Stimulated activated CD8-positive, alpha-beta memory T cell treated with anti-CD3 and anti-CD28 coated beads, Interleukin-2, amount 100 ng/mL, for 48 hours (primary cell): ENCODE data around the gene FMN2.

Source experiments
- DNase-seq, 2 donors: peaks; one replicate each; pipeline ENCODE4 v3.0.0-alpha.2; 2020; ENCODE audit warnings: low read depth in 2 of 2

The FMN2 gene

DNA sequence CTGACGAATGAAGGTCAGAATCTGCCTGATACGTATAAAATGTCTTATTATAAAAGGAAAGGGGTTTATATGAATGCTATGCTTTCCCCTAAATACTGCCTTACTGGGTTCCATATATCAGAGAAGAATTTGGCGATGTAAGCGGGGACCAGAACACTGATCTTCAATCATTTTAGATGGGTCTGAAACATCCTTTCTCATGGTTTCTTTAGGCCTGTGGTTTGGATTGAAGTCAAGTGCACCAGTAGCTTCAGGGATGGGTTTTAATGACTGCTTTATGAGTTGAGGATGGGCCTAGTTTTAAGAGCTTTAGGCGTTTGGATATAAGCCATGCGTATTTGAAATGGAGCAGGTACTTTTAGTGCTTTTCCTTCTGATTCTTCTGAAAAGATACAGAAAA, 6.9 kb downstream of the FMN2 start:
- no peak for DNase-seq

DNA sequence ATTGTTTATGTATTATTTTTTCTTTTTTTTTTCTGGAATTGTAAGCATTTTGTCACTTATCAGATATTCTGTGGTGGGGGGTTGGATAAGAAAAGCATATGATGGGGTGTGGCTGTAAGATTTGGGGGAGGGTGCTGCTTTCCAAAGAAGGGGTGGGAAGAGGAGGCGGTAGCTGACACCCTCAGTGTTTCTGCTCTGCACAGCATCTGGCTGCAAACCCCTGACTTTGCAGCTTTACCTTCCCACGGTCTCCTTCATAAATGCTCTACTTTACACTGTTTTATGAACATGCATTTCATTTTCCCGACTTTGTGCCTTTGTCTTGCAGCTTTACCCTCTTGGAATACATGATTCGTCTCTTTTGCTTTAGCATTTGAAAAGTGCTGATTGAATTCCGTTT, 7.6 kb downstream of the FMN2 start:
- no peak for DNase-seq

DNA sequence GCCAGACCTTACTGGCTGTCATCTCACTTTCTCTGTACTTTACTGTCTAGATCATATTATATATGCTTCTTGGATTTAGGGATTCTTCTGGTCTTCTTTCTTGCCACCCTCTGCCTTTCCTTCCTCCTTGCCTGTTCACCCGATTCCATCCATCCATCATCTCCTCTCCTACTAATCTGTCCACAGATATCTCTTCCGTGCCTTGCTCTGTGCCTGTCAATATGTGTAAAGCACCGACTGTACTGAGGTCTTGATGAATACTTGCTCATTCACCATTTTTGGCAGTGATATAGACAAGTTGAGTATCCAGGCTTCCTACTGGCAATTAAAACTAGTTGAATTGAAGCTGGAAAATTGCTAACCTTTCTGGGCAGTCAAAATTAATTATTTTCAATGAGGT, 8.1 kb downstream of the FMN2 start:
- DNase-seq, result no peak

DNA sequence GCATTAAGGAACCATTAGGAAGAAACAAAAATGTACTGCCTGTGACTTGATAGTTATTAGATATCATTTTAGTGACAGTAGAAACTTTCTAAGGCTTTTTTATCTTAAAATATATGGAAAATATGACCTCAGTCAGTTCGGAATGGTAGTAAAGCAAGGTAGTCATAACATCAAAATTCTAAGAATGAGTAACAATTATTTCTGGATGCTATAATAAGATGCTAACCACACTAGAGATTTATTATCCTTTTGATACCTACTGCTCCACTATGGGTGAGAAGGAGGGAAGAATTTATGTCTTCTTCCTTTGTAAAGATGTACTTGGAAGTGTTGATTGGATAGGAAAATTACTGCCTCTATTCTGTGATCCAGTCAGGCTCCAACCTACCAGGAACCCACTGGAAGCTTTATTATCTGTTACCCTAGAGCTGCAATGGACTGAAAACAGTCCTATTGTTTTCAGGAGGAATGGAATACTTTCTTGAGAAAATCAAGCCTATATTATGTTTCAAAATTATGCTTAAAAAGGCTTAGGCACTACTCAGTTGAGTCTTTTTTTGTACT, 8.8 kb downstream of the FMN2 start:
- no peak for DNase-seq

DNA sequence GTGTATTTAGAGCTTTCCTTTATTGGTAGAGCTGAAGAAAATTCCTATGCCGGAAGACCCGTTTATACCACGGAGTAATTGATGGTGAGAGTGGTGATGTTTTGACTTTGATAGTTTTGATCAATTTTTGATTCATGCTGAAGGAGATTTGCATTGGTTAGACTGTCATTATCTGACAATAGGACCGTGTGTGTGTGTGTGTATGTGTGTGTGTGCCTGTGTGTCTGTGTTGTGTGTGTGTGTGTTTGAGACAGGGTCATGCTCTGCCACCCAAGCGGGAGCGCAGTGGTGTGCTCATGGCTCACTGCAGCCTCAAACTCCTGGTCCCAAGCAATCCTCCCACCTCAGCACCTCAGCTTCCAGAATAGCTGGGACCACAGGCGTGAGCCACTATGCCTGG, 9.6 kb downstream of the FMN2 start:
- no peak for DNase-seq

DNA sequence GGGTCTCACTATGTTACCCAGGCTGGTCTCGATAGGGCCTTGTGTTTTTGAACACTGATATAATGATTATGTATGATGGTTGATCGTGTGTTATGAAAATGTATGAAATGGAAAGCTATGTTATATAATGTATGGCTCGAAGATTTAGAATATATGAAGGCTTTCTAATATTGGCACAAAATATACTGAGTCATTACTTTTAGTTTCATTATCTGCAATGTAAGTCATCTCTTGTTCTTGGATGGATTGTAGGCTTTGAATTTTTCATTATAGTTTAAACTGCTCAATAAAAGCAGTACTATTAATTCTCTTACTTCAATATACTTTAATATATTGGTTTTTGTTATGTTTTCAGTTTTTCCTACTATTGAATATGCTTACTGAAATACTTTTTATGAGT, 10.1 kb downstream of the FMN2 start:
- DNase-seq, result no peak

DNA sequence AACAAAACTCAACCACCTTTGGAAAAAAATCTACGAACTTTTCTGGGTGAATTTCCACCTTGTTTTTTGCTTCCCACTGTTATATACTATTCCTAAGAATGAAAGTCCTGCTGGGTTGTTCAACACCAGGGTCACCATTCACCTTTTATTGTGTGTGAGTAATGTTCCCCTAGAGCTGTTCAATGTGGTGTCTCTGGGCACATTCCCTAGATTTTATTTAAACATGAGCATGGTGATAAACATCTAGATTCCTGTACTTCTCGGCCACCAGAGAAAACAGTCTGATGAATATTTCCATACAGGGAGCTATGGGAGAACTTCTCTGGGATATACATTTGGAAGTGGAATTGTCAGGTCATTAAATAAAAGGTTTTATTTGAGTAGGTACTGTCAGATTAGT, 13.0 kb downstream of the FMN2 start:
- DNase-seq, result no peak

DNA sequence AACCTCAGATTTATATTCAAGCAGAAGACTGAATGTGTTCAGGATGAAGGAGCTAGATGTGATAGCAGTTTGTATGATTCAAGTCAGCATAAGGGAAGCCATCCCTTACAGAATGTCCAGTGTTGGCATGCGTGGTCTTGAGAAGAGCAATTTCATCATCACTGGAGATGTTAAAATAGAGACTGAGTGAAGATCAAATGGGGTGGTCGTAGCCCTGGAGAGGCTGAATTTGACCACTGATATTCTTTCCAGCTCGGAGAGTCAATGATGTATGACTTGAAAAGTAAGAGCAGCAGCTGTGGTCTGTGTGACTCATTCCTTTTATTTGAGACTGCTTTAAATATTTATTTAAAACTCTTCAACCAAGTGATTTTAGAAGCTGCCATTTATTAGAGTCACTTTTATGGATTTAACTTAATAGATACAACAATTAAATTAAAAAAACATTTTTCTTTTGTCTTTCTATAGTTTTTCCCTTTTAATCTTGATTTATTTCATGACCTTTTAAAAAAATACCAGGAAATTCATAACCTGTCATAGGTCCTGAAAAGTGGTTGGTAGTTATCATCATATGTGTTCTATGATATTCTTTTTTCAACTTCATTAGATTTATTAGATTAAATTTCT, 15.5 kb downstream of the FMN2 start:
- no peak for DNase-seq

DNA sequence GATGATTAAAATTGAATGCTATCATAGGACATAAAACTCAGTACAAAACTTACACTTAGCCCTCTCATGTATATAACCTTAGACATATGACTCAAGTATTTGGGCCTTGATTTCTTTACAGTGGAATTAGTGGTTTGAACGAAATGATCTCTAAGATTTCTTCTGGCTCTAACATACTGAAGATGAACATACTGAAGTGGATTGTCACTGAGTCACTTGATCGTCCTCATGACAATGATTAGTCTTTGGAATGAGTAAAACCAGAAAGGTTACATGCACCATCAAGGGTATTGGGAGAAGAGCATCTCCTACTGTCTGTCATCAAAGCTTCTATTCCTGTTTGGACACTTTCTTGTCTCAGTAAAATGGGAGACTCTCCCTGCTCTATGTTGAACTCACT, 17.4 kb downstream of the FMN2 start:
- no peak for DNase-seq

DNA sequence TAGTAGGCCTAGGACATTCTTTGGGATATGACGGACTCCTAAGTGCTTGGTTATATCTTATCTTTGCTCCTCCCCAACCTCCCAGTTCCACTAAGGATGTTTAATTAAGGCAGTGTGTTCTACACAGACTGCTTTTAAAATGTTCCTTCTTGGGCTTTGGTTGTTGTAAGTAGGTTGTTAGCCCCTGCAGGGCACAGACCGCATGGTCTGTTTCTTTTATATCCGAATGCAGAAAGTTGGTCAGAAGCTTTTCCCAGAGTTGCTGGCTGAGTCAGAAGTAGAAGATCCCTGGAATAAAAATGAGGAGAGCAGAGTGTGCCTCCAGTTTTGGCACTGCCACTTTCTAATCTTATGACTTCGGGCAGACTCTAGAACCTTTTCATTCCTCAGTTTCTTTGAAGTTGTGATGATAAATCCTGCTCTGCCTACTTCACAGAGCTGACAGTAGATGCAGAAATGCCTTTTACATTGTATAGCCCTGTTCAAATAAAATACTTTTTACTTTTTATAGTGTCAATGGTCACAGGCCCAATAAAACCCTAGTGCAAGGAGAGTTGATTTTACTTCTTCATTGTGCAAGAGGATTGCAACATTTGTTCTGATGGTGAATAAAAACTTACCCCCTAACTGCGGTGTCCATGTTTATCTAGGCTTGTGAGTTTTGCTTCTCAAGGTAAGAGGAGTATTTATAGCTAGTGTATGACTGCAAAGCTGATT, 18.4 kb downstream of the FMN2 start:
- DNase-seq, result no peak

DNA sequence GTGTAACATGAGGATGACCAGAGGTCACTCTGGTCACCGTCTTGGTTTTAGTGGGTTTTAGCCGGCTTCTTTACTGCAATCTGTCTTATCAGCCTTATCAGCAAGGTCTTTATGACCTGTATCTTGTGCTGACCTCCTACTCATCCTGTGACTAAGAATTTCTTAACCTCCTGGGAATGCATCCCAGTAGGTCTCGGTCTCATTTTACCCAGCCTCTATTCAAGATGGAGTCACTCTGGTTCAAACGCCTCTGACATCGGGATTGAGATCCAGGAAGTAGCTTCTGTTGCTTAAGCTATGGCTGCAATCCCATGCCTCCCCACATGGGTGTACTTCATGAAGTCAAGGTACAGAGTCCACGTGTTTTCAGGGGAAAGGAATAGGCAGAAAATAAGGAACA, 19.9 kb downstream of the FMN2 start:
- DNase-seq, result no peak

DNA sequence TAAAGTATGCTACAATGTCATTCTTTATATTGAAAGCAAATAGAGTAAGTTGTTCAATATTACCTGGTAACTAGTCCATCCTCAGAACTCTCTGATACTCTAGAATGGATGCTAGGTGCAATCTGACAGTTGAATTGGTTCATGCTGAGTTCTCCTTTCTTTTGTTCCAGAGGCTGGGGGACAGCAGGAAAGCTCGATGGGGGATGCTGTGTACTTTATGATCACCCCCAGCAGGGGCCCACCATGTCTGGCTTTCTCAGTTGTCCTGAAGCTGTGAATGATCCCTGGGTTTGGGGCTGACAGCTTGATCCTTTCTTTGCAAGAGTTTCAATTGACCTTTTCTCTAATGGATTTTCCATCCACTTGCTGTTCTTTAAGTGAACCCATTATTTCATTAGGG, 22.5 kb downstream of the FMN2 start:
- no peak for DNase-seq

DNA sequence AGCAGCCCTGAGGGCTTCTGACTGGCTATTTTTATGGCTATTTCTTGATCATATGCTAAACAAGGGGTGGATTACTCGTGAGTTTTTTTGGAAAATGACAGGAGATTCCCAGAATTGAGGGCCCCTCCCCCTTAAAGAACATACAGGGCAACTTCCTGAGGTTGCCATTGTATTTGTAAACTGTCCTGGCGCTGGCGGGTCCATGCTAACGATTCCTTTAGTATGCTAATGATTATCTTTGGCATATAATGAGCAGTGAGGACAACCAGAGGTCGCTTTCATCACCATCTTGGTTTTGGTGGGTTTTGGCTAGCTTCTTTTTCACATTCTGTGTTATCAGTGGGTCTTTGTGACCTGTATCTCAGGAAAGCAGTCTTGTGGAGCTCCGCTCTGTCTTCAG, 24.1 kb downstream of the FMN2 start:
- DNase-seq, result no peak

DNA sequence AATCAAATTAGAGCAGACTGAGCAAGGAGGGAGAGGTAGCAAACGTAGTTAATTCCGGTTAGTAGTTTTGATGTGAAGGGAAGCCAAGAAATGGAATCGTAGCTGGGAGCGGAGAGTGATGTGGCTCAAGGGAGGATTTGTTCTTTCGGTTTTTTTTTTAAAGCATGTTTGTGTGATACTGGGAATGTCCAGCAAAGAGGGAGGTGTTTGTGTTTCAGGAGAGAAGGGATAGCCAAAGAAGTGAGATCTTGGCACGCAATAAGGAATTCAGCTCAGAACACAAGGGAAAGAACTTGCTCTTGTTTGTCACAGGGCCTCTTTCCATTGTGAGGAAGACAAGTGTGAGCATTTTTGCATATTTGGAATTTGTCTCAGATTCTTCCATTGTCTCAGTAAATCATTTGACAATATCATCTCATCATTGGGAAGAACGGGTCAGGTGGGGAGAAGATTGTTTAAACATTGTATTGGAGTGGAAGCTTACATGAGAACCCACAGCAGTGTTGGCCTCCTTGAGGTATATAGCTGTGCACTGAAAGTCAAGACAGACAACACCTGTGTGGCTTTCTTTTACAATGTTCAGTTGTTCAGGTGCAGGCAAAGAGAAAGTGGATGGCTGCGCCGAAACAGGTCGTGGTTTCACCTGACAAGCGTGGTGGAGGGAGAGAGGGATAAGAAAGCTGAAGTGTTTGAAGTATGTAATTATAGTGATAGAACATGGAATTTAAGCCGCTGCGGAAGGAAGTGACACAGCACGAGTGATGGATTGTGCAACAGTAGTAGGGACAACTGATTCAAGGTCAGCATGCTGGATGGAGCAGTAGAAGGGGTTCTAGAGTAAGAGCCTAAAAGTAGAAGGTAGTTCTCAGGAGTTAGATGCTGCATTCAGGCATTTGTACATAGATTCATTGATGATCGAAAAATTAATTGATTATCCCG, 25.4 kb downstream of the FMN2 start:
- DNase-seq, result no peak

DNA sequence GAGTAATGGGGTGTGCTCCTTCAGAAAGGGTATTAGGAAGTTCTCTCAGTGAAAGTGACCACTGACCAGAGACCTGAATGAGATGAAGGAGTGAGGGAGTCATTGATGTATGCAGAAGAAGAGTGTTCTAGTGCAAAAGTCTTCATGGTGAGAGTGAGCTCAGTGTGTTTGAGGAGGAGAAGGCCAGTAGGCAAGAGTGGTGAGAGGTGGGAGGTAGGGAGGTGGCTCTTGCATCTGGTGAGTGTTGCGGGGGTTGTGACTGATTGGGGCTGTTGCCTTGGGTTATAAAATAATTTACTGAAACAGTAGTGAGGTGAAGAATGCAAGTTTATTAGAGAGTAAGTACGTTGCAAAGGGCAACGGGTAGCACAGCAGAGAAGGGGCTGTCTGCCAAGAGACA, 26.2 kb downstream of the FMN2 start:
- no peak for DNase-seq

DNA sequence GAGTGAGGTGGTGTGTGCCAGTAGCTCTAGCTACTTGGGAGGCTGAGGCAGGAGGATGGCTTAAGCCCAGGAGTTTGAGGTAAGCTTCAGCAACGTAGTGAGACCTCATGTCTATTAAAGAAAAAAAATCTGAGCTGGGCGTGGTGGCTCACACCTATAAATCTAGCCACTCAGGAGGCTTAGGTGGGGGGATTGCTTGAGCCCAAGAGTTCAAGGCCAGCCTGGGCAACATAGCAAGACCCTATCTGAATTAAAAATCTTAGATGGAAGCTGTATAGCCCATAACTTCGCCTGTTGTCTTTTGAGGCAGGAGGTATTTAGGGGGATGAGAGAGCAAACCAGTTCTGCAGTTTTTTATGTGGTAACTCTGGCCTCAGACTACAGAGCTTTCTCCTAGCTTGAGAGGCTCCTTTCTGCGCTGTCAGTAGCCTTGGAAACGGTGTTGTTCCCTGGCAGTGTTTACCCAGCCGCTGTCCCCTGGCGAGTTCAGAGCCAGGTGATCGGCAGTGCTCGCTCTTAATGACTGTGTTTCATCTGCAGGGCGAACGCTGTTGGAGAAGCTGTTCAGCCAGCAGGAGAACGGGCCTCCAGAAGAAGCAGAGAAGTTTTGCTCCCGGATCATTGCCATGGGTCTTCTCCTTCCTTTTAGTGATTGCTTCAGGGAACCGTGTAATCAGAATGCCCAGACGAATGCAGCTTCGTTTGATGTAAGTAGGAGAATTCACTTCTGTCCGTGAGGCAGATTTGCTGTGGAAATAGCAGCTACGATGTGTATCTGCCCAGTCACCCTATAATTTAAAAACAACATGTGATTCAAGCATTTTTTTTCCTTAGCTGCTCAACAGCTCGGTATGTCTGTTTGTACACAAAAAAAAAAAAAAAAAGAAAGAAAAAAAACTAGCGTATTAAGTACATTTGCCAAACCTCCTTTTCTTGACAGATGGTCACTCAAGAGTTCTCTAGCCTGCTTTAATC, 31.2 kb downstream of the FMN2 start:
- no peak for DNase-seq

DNA sequence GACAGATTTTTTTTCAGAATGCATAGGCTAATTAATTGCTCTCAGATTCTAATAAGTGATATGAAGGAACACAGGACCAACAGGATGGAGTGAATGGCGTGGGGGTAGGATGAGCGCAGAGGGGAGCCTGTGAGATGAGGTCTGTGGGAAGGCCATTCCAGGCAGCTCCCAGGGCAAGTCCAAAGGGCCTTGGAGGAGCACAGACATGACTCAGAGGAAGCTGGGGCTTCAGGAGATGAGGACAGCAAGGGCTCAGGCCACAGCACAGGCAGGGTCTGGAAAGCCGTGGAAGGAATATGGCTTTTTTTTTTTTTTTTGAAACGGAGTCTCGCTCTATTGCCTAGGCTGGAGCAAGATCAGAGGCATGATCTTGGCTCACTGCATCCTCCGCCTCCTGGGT, 35.1 kb downstream of the FMN2 start:
- DNase-seq, result no peak

DNA sequence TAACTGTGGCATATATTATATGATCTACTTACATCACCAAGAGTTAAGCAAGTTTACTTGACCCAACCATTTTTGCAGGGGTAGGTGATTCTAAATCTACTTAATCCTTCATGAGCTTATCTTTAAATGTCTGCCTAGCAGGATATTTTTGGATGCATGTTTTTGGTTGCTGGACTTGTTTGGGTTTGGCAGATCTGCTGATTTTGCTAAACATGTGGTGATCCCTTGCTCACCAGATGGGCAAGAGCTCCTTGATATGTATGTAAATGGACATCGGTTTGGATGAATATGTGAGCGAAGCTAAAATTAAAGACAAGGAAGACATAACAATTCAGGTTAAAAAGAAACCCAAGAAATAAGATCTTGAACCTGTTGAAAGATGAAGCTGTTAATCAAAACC, 36.7 kb downstream of the FMN2 start:
- DNase-seq, result no peak

DNA sequence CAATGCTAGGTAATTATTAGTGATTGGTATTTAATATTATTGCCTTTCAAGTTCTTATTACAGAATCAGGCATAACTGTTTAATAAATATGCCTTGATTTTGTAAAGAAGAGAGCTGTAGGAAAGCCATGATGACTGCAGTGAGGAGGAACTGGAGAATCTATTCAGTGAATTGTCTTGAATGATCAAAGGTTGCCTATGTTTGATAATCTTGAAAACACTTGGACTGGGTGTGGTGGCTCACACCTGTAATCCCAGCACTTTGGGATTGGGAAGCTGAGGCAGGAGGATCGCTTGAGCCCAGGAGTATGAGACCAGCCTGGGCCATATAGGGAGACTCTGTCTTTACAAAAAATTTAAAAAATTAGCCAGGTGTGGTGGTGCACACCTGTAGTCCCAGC, 42.4 kb downstream of the FMN2 start:
- DNase-seq, result no peak

DNA sequence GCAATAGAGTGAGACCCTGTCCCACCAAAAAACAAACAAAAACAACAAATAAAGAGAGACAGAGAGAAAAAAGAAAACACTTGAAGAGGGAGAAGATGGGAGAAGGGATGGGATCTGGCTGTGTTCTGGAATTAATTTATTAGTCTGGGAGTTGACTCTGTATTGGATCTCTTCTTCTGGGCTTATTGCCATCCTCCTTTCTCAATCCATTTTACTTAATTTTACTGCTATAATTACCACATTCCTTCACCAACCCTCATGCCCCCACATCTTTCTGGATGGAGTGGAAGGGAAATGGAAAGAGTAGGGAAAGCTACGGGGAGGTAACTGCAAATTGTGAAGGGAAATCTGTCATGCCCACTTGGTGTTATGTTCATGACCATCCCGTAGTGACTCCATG, 42.9 kb downstream of the FMN2 start:
- DNase-seq, result no peak

DNA sequence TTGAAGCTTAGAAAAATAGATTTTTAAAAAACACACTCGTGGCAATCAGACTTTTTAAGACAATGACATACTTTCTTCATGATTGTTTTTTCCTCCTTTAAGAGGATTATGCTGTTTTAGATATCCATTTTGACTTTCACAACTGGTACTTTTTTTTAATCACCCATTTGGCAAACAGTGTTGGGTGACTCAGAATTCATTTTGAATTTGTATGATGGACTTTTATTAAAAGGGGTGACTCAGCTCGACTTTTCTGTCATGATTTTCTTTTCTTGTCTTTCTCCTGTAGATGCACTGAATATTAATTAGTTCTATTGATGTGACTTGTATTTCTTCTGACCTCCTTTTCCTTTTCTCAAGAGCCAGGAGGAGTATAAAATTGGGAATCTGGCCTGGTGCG, 44.7 kb downstream of the FMN2 start:
- DNase-seq, result no peak
